OCI-LY7 (cell line): ENCODE measurements around the gene RNF123.

Source experiments
- EZH2phosphoT487 ChIP-seq: fragments of 200-600 bp; sonication (generic); IDR thresholded peaks from 2 replicates; pipeline ENCODE4 v1.6.1; 2018; ENCODE audit warnings: low read depth, borderline replicate concordance, mild to moderate bottlenecking, mixed run types, antibody characterized with exemption, low read length, moderate library complexity, mixed read lengths
- TF ChIP-seq, protein P1 (sequence below): fragments of 200-600 bp; sonication (generic); conservative IDR thresholded peaks from 2 replicates; pipeline ENCODE4 v1.5.1; 2014; ENCODE audit warnings: mild to moderate bottlenecking, antibody characterized with exemption, low read length, moderate library complexity, mixed read lengths

DNA sequence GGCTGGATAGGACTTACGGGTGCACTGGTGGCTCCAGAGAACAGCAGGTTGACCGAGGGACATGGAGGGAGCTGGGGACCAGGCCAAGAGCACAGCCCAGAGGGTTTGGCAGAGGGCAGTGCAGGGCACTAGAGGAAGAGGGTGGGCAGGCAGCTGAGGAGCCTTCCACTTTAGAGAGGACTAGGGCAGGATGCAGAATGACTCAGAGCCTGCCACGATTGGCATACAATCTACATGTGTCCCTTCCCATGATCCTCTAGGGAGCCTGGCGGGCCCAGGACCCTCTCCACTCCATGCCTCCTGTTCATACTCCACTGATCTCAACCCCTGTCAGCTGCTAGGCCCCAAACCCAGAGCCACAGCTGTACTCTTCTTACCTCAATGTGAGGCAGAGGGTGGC lies 29.6 kb upstream of the RNF123 start:
- TF ChIP-seq, protein P1, sequence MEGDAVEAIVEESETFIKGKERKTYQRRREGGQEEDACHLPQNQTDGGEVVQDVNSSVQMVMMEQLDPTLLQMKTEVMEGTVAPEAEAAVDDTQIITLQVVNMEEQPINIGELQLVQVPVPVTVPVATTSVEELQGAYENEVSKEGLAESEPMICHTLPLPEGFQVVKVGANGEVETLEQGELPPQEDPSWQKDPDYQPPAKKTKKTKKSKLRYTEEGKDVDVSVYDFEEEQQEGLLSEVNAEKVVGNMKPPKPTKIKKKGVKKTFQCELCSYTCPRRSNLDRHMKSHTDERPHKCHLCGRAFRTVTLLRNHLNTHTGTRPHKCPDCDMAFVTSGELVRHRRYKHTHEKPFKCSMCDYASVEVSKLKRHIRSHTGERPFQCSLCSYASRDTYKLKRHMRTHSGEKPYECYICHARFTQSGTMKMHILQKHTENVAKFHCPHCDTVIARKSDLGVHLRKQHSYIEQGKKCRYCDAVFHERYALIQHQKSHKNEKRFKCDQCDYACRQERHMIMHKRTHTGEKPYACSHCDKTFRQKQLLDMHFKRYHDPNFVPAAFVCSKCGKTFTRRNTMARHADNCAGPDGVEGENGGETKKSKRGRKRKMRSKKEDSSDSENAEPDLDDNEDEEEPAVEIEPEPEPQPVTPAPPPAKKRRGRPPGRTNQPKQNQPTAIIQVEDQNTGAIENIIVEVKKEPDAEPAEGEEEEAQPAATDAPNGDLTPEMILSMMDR = no peak
- TF ChIP-seq EZH2phosphoT487 = no peak
